Smooth muscle cell of the brain vasculature (primary cell): ENCODE measurements around the gene CCL19.

Experiments
- DNase-seq: peaks from one replicate; pipeline ENCODE4 v3.0.0-alpha.2; 2012; ENCODE audit warnings: low read depth, low spot score

Gene CCL19

GRCh38 chr9:34694811-34695210 lies 3.7 kb upstream of the CCL19 start:
- no peak for DNase-seq

GRCh38 chr9:34693560-34693959 lies 2.5 kb upstream of the CCL19 start:
- no peak for DNase-seq

- no peak for DNase-seq
Observed at GRCh38 chr9:34691936-34692315, 850 bp upstream of the CCL19 start.

- DNase-seq = no peak
Observed at GRCh38 chr9:34689512-34689911, 1.6 kb downstream of the CCL19 start.

- DNase-seq = no peak
Observed at GRCh38 chr9:34689116-34689470, 2.0 kb downstream of the CCL19 start.

GRCh38 chr9:34688329-34689115 lies 2.6 kb downstream of the CCL19 start:
- DNase-seq = no peak

GRCh38 chr9:34687276-34688030 lies 3.6 kb downstream of the CCL19 start:
- DNase-seq = no peak

GRCh38 chr9:34686732-34687131 lies 4.3 kb downstream of the CCL19 start:
- DNase-seq = no peak

GRCh38 chr9:34686231-34686630 lies 4.8 kb downstream of the CCL19 start:
- DNase-seq = no peak

- no peak for DNase-seq
Observed at GRCh38 chr9:34685591-34685990, 5.5 kb downstream of the CCL19 start.

GRCh38 chr9:34684816-34685215 lies 6.3 kb downstream of the CCL19 start:
- DNase-seq = no peak

- no peak for DNase-seq
Observed at GRCh38 chr9:34684145-34684544, 6.9 kb downstream of the CCL19 start.

GRCh38 chr9:34675869-34676268 lies 15.2 kb downstream of the CCL19 start:
- DNase-seq = no peak

GRCh38 chr9:34675048-34675714 lies 15.9 kb downstream of the CCL19 start:
- DNase-seq = no peak

GRCh38 chr9:34674440-34674839 lies 16.6 kb downstream of the CCL19 start:
- no peak for DNase-seq

- no peak for DNase-seq
Observed at GRCh38 chr9:34671307-34671706, 19.8 kb downstream of the CCL19 start.

GRCh38 chr9:34669809-34670562 lies 21.1 kb downstream of the CCL19 start:
- DNase-seq = no peak

- DNase-seq = peak; percentile 77
Observed at GRCh38 chr9:34665381-34666250, 25.5 kb downstream of the CCL19 start.

- no peak for DNase-seq
Observed at GRCh38 chr9:34665067-34665380, 26.1 kb downstream of the CCL19 start.

- DNase-seq = peak; percentile 51
Observed at GRCh38 chr9:34664281-34665066, 26.6 kb downstream of the CCL19 start.

- no peak for DNase-seq
Observed at GRCh38 chr9:34663303-34663605, 27.8 kb downstream of the CCL19 start.
